ENCODE data around the gene FHL2.

Gene FHL2

DNA sequence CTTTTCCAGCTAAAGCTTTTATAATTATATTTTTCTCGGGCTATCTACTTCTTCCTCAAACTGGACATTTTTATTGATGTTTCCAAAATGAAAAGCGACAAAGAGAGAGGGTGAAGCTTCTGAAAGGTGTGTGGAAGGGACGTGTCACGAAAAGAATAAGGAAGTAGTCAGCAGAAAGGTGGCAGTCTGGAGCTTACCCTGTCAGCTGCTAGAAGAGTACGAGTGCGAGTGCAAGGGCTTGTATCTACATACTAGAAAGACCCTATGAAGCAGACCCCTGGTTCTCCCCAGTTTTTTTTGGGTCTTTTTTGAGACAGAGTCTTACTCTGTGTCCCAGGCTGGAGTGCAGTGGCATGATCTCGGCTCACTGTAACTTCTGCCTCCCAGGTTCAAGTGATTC, 14.6 kb downstream of the FHL2 start:
- Histone ChIP-seq H3K9ac (no peak overlapping the region), H3K36me3 (ENCODE audit: control insufficient read depth, insufficient read depth, low read length) (no peaks in the 10 kb centered on the region), H3K27me3 (ENCODE audit: control insufficient read depth, insufficient read depth, low read length) (no peaks in the 10 kb centered on the region), H3K4me1 (no peaks in the 10 kb centered on the region), H3K27ac (no peak overlapping the region), H3K4me3 (ENCODE audit: low read depth, low read length) (no peak overlapping the region), H2AFZ (no peak overlapping the region), H3K4me2 (ENCODE audit: low read length) (no peak overlapping the region), H3K9me3 (ENCODE audit: control insufficient read depth, low read length) (no peaks in the 10 kb centered on the region), H3K79me2 (no peaks in the 10 kb centered on the region)
- TF ChIP-seq, protein P1, sequence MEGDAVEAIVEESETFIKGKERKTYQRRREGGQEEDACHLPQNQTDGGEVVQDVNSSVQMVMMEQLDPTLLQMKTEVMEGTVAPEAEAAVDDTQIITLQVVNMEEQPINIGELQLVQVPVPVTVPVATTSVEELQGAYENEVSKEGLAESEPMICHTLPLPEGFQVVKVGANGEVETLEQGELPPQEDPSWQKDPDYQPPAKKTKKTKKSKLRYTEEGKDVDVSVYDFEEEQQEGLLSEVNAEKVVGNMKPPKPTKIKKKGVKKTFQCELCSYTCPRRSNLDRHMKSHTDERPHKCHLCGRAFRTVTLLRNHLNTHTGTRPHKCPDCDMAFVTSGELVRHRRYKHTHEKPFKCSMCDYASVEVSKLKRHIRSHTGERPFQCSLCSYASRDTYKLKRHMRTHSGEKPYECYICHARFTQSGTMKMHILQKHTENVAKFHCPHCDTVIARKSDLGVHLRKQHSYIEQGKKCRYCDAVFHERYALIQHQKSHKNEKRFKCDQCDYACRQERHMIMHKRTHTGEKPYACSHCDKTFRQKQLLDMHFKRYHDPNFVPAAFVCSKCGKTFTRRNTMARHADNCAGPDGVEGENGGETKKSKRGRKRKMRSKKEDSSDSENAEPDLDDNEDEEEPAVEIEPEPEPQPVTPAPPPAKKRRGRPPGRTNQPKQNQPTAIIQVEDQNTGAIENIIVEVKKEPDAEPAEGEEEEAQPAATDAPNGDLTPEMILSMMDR (IDR thresholded peaks at IDR 0.05): no peak

DNA sequence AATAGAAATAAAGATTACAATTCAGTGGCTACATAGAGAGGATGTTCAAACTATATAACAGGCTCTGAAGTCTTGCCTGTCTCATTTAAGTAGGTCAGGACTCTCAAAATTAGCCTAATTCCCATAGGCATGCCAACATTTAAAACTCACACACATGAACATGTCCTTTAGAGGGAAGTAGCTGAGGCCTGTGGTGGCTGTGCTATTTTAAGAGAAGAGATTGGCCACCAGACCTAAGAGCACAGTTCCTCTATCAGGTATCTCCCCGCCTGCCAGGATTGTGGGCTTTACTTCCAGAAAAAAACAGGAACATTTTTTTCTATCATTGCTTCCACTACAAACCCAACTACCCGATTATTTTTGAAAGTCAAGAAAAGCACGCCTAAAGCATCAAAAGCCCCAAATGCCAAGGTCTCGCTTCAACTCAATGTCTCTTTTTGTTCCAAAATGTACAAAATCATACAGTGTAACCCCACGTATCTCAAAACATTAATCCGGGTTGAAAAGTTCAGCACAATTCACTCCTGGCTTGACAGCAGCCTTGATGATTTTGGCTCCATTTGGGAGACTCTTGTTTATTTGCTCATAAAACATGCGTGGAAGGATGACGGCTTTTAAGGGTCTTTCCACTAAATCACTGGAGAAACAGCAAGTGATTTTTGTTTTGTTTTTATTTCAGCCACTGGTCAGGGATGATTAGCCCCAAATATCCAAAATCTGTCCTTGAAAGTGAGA, 15.3 kb downstream of the FHL2 start:
- Histone ChIP-seq H3K9ac (no peak overlapping the region), H3K4me2 (ENCODE audit: low read length) (no peak overlapping the region), H3K36me3 (ENCODE audit: control insufficient read depth, insufficient read depth, low read length) (no peaks in the 10 kb centered on the region), H3K9me3 (ENCODE audit: control insufficient read depth, low read length) (no peaks in the 10 kb centered on the region), H3K4me3 (ENCODE audit: low read depth, low read length) (no peak overlapping the region), H3K4me1 (no peaks in the 10 kb centered on the region), H2AFZ (no peak overlapping the region), H3K27ac (no peak overlapping the region), H3K27me3 (ENCODE audit: control insufficient read depth, insufficient read depth, low read length) (no peaks in the 10 kb centered on the region), H3K79me2 (no peaks in the 10 kb centered on the region)
- TF ChIP-seq, protein P1 (IDR thresholded peaks at IDR 0.05): no peak

DNA sequence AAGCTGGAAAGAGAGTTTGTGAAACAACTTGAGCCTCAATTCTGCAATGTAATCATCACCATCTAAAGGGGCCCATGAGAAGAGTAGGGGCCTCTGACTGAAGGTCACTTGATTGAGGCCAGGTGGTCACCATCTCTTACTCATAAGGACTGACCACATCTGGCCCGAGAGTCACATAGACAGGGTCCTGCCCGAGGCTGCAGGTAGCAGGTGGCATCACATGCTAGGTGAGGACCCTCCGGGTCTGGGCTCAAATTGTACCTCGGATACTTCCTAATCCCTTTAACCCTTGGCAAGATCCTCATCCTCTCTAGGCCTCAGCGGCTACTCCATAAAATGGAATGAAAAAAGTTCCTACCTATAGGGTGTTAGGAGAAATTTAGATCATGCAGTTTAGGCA, 16.7 kb downstream of the FHL2 start:
- Histone ChIP-seq H3K36me3 (ENCODE audit: control insufficient read depth, insufficient read depth, low read length) (no peaks in the 10 kb centered on the region), H3K4me3 (ENCODE audit: low read depth, low read length) (no peak overlapping the region), H3K4me2 (ENCODE audit: low read length) (no peak overlapping the region), H3K4me1 (no peaks in the 10 kb centered on the region), H3K27me3 (ENCODE audit: control insufficient read depth, insufficient read depth, low read length) (no peaks in the 10 kb centered on the region), H2AFZ (no peak overlapping the region), H3K9ac (no peak overlapping the region), H3K79me2 (no peaks in the 10 kb centered on the region), H3K27ac (no peak overlapping the region), H3K9me3 (ENCODE audit: control insufficient read depth, low read length) (no peaks in the 10 kb centered on the region)
- TF ChIP-seq, protein P1 (IDR thresholded peaks at IDR 0.05): no peak

DNA sequence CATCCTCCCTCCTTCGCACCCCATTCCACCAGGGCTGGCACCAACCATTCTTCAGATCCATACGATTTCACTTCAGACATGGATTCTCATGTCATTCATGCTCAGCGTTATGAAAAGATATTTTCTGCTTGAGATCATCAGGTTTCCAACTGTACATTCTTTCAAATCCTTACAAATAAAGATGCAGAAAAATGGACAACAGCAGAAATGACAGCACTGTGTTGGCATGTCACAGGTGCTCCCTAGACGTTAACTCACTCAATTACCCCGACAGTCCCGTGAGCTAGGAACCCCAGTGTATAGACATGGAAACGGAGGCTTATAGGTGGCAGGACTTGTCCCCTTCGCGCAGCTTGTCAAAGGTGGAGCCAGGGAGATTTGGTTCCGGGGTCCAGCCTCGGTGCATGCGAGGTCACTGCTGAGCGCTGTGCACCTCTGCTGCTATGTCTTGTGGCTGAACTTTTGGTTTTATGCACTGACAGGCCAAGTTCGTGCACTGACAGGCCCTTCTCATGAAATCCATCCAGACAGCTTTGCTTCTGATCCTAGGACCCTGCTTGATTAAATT, 17.7 kb downstream of the FHL2 start:
- Histone ChIP-seq H3K4me1 (no peaks in the 10 kb centered on the region), H3K27ac (no peak overlapping the region)
- TF ChIP-seq, protein P1 (IDR thresholded peaks at IDR 0.05): no peak

More for the DNA sequence above, 17.7 kb downstream of the FHL2 start:
- Histone ChIP-seq H3K9me3 (ENCODE audit: control insufficient read depth, low read length) (no peaks in the 10 kb centered on the region), H3K4me3 (ENCODE audit: low read depth, low read length) (no peak overlapping the region), H3K4me2 (ENCODE audit: low read length) (no peak overlapping the region), H3K79me2 (no peaks in the 10 kb centered on the region), H3K36me3 (ENCODE audit: control insufficient read depth, insufficient read depth, low read length) (no peaks in the 10 kb centered on the region), H3K9ac (no peak overlapping the region), H3K27me3 (ENCODE audit: control insufficient read depth, insufficient read depth, low read length) (no peaks in the 10 kb centered on the region), H2AFZ (no peak overlapping the region)
